ENCODE measurements around the gene CTU1.

The CTU1 gene

DNA sequence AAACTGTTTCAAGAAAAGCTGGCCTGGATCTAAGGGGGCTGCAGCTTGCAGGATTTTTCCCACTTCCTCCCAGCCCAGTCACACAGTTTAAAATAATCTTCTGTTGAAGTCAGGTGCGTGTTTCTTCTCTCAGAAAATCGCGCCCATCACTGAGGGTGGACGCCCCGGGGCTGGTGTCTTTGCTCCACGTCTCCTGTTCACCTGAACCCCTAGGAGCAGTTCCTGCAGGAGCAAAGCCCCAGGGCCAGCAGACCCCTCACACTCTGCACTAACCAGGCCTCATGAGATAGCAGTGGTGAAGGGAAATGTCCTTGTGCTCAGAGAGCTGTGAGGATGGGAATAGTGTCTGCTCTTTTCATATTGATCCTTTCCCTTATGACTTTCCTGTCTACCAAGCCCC lies 33.0 kb upstream of the CTU1 start:
- Histone ChIP-seq H3K9me3 (ENCODE audit: severe bottlenecking) (no peaks in the 10 kb centered on the region), H3K27ac (no peak overlapping the region), H3K4me3 (ENCODE audit: low read depth, low read length) (no peak overlapping the region), H3K27me3 (ENCODE audit: insufficient read depth, low read depth, severe bottlenecking) (peaks cover 80% of the 10 kb centered on the region), H3K36me3 (no peaks in the 10 kb centered on the region)
- DNase-seq: no peak
- no peak for TF ChIP-seq CTCF (IDR thresholded peaks at IDR 0.05; ENCODE audit: low read depth, low read length)

DNA sequence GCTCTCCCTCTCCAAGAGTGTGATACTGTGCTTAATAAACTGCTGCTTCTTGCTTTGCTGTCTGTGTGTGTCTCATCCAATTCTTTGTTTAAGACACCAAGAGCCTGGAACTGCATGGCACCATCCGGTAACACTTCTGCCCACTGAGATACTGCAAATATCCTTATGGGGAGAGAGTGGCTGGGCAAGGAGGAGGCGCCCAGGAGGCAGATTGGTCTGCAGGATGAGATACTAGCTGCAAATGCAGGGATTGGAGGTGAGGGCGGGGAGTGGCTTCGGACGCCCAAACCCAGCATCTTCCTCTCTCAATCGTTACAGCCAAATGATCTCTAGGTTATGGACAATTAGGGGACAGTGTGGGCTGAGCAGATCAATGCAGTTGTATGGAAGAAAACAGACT lies 32.2 kb upstream of the CTU1 start:
- Histone ChIP-seq H3K9me3 (ENCODE audit: severe bottlenecking) (no peaks in the 10 kb centered on the region), H3K27ac (no peak overlapping the region), H3K4me3 (ENCODE audit: low read depth, low read length) (no peak overlapping the region), H3K36me3 (no peaks in the 10 kb centered on the region), H3K27me3 (ENCODE audit: insufficient read depth, low read depth, severe bottlenecking) (peaks cover 86% of the 10 kb centered on the region)
- TF ChIP-seq CTCF (IDR thresholded peaks at IDR 0.05; ENCODE audit: low read depth, low read length): no peak
- no peak for DNase-seq

- Histone ChIP-seq H3K9me3 (ENCODE audit: severe bottlenecking) (no peaks in the 10 kb centered on the region), H3K4me3 (ENCODE audit: low read depth, low read length) (no peak overlapping the region), H3K36me3 (no peaks in the 10 kb centered on the region), H3K27ac (no peak overlapping the region), H3K27me3 (ENCODE audit: insufficient read depth, low read depth, severe bottlenecking) (peaks cover 89% of the 10 kb centered on the region)
- TF ChIP-seq CTCF (IDR thresholded peaks at IDR 0.05; ENCODE audit: low read depth, low read length): no peak
- DNase-seq: no peak
Measured at GRCh38 chr19:51139299-51140014, 31.2 kb upstream of the CTU1 start.

DNA sequence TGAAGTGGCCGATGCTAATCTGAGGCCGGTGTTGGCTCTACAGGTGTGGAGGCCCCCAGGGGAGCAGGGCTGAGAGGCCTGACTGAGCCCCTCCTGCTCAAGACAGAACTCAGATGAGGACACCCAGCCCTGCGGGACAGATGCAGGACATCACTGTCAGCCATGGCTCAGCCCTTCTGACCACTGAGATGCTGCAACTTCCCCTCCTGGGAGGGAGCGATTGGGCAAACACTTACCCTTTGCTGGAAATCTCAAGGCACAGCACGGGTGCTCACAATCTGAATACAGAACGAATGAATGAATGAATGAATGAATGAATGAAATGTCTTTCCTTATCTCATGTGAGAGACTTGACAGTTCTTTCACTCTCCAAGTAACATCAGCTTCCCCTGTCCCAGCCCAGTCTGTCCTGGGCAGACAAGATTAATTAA lies 30.4 kb upstream of the CTU1 start:
- Histone ChIP-seq H3K4me3 (ENCODE audit: low read depth, low read length) (no peak overlapping the region), H3K36me3 (no peaks in the 10 kb centered on the region), H3K9me3 (ENCODE audit: severe bottlenecking) (no peaks in the 10 kb centered on the region), H3K27ac (no peak overlapping the region), H3K27me3 (ENCODE audit: insufficient read depth, low read depth, severe bottlenecking) (peaks cover 92% of the 10 kb centered on the region)
- DNase-seq: no peak
- no peak for TF ChIP-seq CTCF (IDR thresholded peaks at IDR 0.05; ENCODE audit: low read depth, low read length)

- H3K27me3 ChIP-seq (ENCODE audit: insufficient read depth, low read depth, severe bottlenecking): peaks cover 95% of the 10 kb centered on the region
- no peak for DNase-seq
- H3K9me3 ChIP-seq (ENCODE audit: severe bottlenecking): no peaks in the 10 kb centered on the region
- TF ChIP-seq CTCF (IDR thresholded peaks at IDR 0.05; ENCODE audit: low read depth, low read length): no peak
- H3K27ac ChIP-seq: no peak overlapping the region
- H3K4me3 ChIP-seq (ENCODE audit: low read depth, low read length): no peak overlapping the region
- H3K36me3 ChIP-seq: no peaks in the 10 kb centered on the region
Measured at GRCh38 chr19:51137792-51138425, 29.7 kb upstream of the CTU1 start.
